ENCODE measurements around the gene UQCR10.

Gene UQCR10

DNA sequence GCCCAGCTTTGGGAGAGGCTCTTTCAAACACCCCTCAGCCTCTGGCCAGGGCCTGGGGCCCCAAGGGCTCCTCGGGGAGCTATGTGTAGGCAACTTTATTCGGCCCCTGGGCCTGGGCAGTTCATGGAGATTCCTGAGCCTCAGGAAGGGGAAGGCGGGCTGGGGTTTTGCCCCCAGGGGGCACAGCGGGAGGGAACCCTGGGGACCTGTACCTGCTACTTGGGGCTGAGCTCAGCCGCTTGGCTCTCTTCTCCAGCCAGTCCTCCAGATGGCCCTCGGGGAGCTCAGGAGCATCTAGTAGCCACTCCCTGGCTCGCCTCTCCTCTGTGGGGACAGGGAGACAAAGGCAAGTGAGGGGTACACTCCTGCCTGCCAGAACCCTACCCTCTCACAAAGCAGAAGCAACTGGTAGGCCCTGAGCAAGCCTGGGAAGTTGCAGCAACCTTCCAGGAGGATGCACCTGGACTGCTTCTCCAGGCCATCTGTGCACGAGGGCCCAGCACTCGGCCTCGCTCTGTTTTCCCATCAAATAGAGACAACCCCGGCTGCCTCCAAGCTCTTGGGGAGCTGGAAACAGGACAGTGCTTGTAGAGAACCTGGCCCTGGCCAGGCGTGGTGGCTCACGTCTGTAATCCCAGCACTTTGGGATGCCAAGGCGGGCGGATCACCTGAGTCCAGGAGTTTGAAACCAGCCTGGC is 28.9 kb upstream of the UQCR10 start:
- H3K27me3 ChIP-seq (ENCODE audit: control insufficient read depth in 1 of 2, insufficient read depth in 2 of 2, low read length in 2 of 2), result no peaks in the 10 kb centered on the region
- no peak overlapping the region for H3K4me3 ChIP-seq (ENCODE audit: low read depth in 1 of 2, low read length in 2 of 2)
- H3K27ac ChIP-seq (ENCODE audit: low read depth, low read length), result no peak overlapping the region
- H3K9me3 ChIP-seq (ENCODE audit: low read length), result no peaks in the 10 kb centered on the region
- H3K36me3 ChIP-seq (ENCODE audit: insufficient read depth, low read length), result peaks cover 32% of the 10 kb centered on the region
- peaks cover 7% of the 10 kb centered on the region for H3K4me1 ChIP-seq (ENCODE audit: insufficient read depth, low read length)
- no peak overlapping the region for H3K9ac ChIP-seq (ENCODE audit: low read length)

DNA sequence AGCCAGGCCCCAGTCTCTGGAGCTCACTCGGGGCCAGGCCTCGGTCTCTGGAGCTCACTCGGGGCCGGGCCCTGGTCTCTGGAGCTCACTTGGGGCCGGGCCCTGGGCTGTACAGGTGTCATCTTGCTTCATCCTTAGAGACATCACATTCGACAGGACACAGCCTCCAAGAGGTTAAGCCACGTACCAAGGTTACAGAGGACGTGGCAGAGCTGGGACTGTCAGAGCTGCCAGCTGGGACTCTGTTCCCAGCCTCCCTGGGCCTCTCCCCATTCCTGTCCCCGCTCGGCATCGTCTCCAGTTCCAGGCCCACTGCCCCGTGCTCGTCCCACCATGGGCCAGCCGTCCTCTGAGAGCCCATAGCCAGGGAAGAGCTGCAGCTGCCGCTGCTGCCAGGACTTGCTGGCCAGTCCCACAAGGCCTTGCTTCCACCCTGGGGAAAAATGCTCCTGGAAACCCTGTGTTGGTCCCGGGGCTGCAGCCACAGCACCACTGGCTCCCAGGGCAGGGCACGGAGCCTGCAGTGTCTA is 27.8 kb upstream of the UQCR10 start:
- no peaks in the 10 kb centered on the region for H3K9me3 ChIP-seq (ENCODE audit: low read length)
- H3K4me1 ChIP-seq (ENCODE audit: insufficient read depth, low read length), result no peaks in the 10 kb centered on the region
- H3K27me3 ChIP-seq (ENCODE audit: control insufficient read depth in 1 of 2, insufficient read depth in 2 of 2, low read length in 2 of 2), result no peaks in the 10 kb centered on the region
- no peak overlapping the region for H3K27ac ChIP-seq (ENCODE audit: low read depth, low read length)
- H3K36me3 ChIP-seq (ENCODE audit: insufficient read depth, low read length), result peaks cover 32% of the 10 kb centered on the region
- no peak overlapping the region for H3K9ac ChIP-seq (ENCODE audit: low read length)
- H3K4me3 ChIP-seq (ENCODE audit: low read depth in 1 of 2, low read length in 2 of 2), result no peak overlapping the region

DNA sequence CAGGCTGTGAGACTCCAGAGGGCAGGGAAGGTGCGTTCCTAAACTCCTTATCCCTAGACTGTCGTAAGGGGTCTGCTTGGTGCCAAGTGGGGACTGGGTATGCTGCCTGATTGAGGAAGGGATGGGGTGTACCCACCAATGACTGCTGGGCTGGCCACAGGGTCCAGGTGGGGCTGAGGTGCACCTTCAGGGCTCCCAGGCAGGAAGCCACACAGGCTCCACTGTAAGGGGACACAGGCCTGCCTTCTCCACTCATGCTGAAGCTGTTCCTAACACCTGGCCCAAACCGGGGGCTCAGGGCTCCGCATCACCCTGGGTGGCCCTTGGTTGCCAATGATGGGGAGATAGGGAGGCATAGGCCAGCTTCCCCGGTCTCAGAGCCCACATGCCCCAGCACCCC is 27.0 kb upstream of the UQCR10 start:
- no peaks in the 10 kb centered on the region for H3K27me3 ChIP-seq (ENCODE audit: control insufficient read depth in 1 of 2, insufficient read depth in 2 of 2, low read length in 2 of 2)
- H3K4me3 ChIP-seq (ENCODE audit: low read depth in 1 of 2, low read length in 2 of 2), result no peak overlapping the region
- no peaks in the 10 kb centered on the region for H3K9me3 ChIP-seq (ENCODE audit: low read length)
- H3K36me3 ChIP-seq (ENCODE audit: insufficient read depth, low read length), result peaks cover 32% of the 10 kb centered on the region
- H3K27ac ChIP-seq (ENCODE audit: low read depth, low read length), result no peak overlapping the region
- no peak overlapping the region for H3K9ac ChIP-seq (ENCODE audit: low read length)
- H3K4me1 ChIP-seq (ENCODE audit: insufficient read depth, low read length), result no peaks in the 10 kb centered on the region

DNA sequence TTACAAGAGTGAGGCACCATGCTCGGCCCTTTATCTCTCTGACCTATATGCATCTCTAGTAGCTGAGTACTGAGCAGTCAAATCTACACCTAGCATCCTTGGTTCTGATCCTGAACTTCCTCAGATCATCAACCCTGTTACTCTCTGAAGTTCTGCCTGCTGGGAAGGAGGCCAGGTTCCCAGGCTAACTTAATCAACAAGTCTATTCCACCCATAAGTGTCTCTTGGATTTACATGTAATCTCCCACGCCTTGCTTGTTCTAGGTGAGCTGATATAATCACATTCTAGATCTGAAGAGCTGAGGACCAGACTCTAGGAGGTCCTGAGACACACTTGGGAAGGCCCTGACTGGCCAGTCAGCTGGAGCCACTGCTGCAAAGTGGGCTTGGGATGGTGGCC is 25.2 kb upstream of the UQCR10 start:
- Histone ChIP-seq H3K4me3 (ENCODE audit: low read depth in 1 of 2, low read length in 2 of 2) (no peak overlapping the region), H3K36me3 (ENCODE audit: insufficient read depth, low read length) (peaks cover 43% of the 10 kb centered on the region), H3K9ac (ENCODE audit: low read length) (no peak overlapping the region)

DNA sequence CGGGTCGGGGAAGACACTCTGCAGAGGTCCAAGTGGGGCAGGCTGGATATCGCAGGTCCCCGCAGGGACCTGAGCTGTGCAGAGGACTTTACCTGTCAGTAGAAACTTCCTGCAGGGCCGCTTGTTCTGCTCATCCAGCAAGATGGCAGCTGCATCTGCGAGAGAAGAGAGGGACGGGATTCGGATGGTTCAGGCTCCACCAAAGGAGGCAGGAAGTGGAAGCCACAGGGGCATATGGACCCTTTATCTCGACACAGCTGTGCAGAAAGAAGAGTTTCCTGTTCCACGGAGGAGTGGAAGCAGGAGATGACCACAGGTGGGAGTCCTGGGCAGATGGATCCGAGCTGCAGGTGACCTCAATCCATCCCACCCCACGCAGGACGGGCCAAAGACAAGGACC is 24.8 kb upstream of the UQCR10 start:
- H3K4me1 ChIP-seq (ENCODE audit: insufficient read depth, low read length), result no peaks in the 10 kb centered on the region
- peaks cover 47% of the 10 kb centered on the region for H3K36me3 ChIP-seq (ENCODE audit: insufficient read depth, low read length)
- no peak overlapping the region for H3K9ac ChIP-seq (ENCODE audit: low read length)
- H3K27me3 ChIP-seq (ENCODE audit: control insufficient read depth in 1 of 2, insufficient read depth in 2 of 2, low read length in 2 of 2), result no peaks in the 10 kb centered on the region
- no peak overlapping the region for H3K27ac ChIP-seq (ENCODE audit: low read depth, low read length)
- H3K9me3 ChIP-seq (ENCODE audit: low read length), result no peaks in the 10 kb centered on the region
- H3K4me3 ChIP-seq (ENCODE audit: low read depth in 1 of 2, low read length in 2 of 2), result no peak overlapping the region

More for the DNA sequence above, 25.2 kb upstream of the UQCR10 start:
- H3K4me1 ChIP-seq (ENCODE audit: insufficient read depth, low read length), result no peaks in the 10 kb centered on the region
- no peak overlapping the region for H3K27ac ChIP-seq (ENCODE audit: low read depth, low read length)
- H3K27me3 ChIP-seq (ENCODE audit: control insufficient read depth in 1 of 2, insufficient read depth in 2 of 2, low read length in 2 of 2), result no peaks in the 10 kb centered on the region
- no peaks in the 10 kb centered on the region for H3K9me3 ChIP-seq (ENCODE audit: low read length)

GRCh38 chr22:29744902-29745301 is 22.3 kb upstream of the UQCR10 start:
- Histone ChIP-seq H3K9ac (ENCODE audit: low read length) (no peak overlapping the region), H3K27ac (ENCODE audit: low read depth, low read length) (no peak overlapping the region), H3K4me1 (ENCODE audit: insufficient read depth, low read length) (no peaks in the 10 kb centered on the region), H3K4me3 (ENCODE audit: low read depth in 1 of 2, low read length in 2 of 2) (no peak overlapping the region), H3K36me3 (ENCODE audit: insufficient read depth, low read length) (peaks cover 46% of the 10 kb centered on the region), H3K27me3 (ENCODE audit: control insufficient read depth in 1 of 2, insufficient read depth in 2 of 2, low read length in 2 of 2) (no peaks in the 10 kb centered on the region), H3K9me3 (ENCODE audit: low read length) (no peaks in the 10 kb centered on the region)

GRCh38 chr22:29747832-29748231 is 19.3 kb upstream of the UQCR10 start:
- Histone ChIP-seq H3K9ac (ENCODE audit: low read length) (no peak overlapping the region), H3K36me3 (ENCODE audit: insufficient read depth, low read length) (peaks cover 28% of the 10 kb centered on the region), H3K4me3 (ENCODE audit: low read depth in 1 of 2, low read length in 2 of 2) (no peak overlapping the region), H3K27ac (ENCODE audit: low read depth, low read length) (no peak overlapping the region), H3K9me3 (ENCODE audit: low read length) (no peaks in the 10 kb centered on the region), H3K27me3 (ENCODE audit: control insufficient read depth in 1 of 2, insufficient read depth in 2 of 2, low read length in 2 of 2) (no peaks in the 10 kb centered on the region), H3K4me1 (ENCODE audit: insufficient read depth, low read length) (no peaks in the 10 kb centered on the region)

DNA sequence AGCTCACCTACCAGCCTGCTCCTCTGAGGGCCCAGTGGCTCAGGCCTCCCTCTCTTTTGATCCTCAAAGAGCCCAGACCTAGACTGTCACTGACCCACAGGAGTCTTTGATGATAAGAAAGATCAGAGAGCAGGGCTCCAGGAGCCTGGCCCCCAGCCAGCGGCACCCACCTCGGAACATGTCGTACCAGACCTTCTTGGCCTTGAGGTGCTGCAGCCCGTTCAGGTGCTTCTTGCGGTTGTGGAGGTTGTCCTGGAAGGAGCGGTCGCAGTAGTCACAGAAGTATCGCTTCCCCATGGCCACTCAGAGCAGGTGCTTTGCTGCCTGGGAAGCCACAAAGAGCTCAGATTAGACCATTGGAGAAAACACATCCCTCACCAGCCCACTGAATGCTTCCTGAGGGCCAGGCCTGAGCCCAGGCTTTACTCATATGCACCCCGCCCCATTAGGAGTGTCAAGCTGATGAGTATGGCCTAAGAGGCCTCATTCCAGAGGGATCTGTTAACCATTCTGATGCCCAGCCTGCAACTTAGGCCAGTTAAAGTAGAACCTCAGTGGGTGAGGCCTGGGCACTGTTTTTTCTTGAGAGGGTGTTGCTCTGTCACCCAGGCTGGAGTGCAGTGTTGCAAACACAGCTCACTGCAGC is 18.8 kb upstream of the UQCR10 start:
- Histone ChIP-seq H3K36me3 (ENCODE audit: insufficient read depth, low read length) (peaks cover 28% of the 10 kb centered on the region), H3K4me3 (ENCODE audit: low read depth in 1 of 2, low read length in 2 of 2) (no peak overlapping the region), H3K27me3 (ENCODE audit: control insufficient read depth in 1 of 2, insufficient read depth in 2 of 2, low read length in 2 of 2) (no peaks in the 10 kb centered on the region), H3K9ac (ENCODE audit: low read length) (no peak overlapping the region), H3K4me1 (ENCODE audit: insufficient read depth, low read length) (no peaks in the 10 kb centered on the region), H3K27ac (ENCODE audit: low read depth, low read length) (no peak overlapping the region), H3K9me3 (ENCODE audit: low read length) (no peaks in the 10 kb centered on the region)

- Histone ChIP-seq H3K27me3 (ENCODE audit: control insufficient read depth in 1 of 2, insufficient read depth in 2 of 2, low read length in 2 of 2) (no peaks in the 10 kb centered on the region), H3K36me3 (ENCODE audit: insufficient read depth, low read length) (peaks cover 28% of the 10 kb centered on the region), H3K4me3 (ENCODE audit: low read depth in 1 of 2, low read length in 2 of 2) (no peak overlapping the region), H3K27ac (ENCODE audit: low read depth, low read length) (no peak overlapping the region), H3K9me3 (ENCODE audit: low read length) (no peaks in the 10 kb centered on the region), H3K4me1 (ENCODE audit: insufficient read depth, low read length) (no peaks in the 10 kb centered on the region), H3K9ac (ENCODE audit: low read length) (no peak overlapping the region)
Observed at GRCh38 chr22:29750029-29750428, 17.1 kb upstream of the UQCR10 start.

GRCh38 chr22:29750559-29751538 is 16.3 kb upstream of the UQCR10 start:
- Histone ChIP-seq H3K9me3 (ENCODE audit: low read length) (no peaks in the 10 kb centered on the region), H3K9ac (ENCODE audit: low read length) (no peak overlapping the region), H3K4me1 (ENCODE audit: insufficient read depth, low read length) (no peaks in the 10 kb centered on the region), H3K27me3 (ENCODE audit: control insufficient read depth in 1 of 2, insufficient read depth in 2 of 2, low read length in 2 of 2) (no peaks in the 10 kb centered on the region), H3K27ac (ENCODE audit: low read depth, low read length) (no peak overlapping the region), H3K36me3 (ENCODE audit: insufficient read depth, low read length) (peaks cover 24% of the 10 kb centered on the region), H3K4me3 (ENCODE audit: low read depth in 1 of 2, low read length in 2 of 2) (no peak overlapping the region)

GRCh38 chr22:29751669-29752068 is 15.5 kb upstream of the UQCR10 start:
- Histone ChIP-seq H3K9me3 (ENCODE audit: low read length) (no peaks in the 10 kb centered on the region), H3K27ac (ENCODE audit: low read depth, low read length) (no peak overlapping the region), H3K4me3 (ENCODE audit: low read depth in 1 of 2, low read length in 2 of 2) (no peak overlapping the region), H3K4me1 (ENCODE audit: insufficient read depth, low read length) (no peaks in the 10 kb centered on the region), H3K27me3 (ENCODE audit: control insufficient read depth in 1 of 2, insufficient read depth in 2 of 2, low read length in 2 of 2) (no peaks in the 10 kb centered on the region), H3K9ac (ENCODE audit: low read length) (no peak overlapping the region), H3K36me3 (ENCODE audit: insufficient read depth, low read length) (peaks cover 19% of the 10 kb centered on the region)

All from muscle layer of colon (tissue), 2 donors.